Large intestine (tissue), 3 donors: ENCODE measurements around the gene BZW1. TPM values are rescaled to one million over a fixed set of nuclear protein-coding genes. Genes with fewer than 3 reads are reported as not detected.
"Not testable (repeated sequence)": the region's sequence is repeated elsewhere in the genome, so short reads cannot be mapped to it uniquely, and the experiment has no call there.

Experiments
- DNase-seq, 2 donors: peaks; one replicate each; pipeline versions ENCODE4 v3.0.0 to v3.0.0-alpha.2; 2013
- H3K27ac ChIP-seq: one replicate; pipeline ENCODE4 v1.5.1; 2013; ENCODE audit warnings: low read length
- H3K27me3 ChIP-seq: 2 replicates; pipeline ENCODE4 v1.6.1; 2013; ENCODE audit warnings: low read length; ENCODE audit not compliant: control insufficient read depth, insufficient read depth
- H3K36me3 ChIP-seq: 2 replicates; pipeline ENCODE4 v1.6.1; 2013; ENCODE audit warnings: low read length; ENCODE audit not compliant: control insufficient read depth, insufficient read depth
- H3K4me1 ChIP-seq: one replicate; pipeline ENCODE4 v1.6.1; 2013; ENCODE audit warnings: low read length; ENCODE audit not compliant: control insufficient read depth, insufficient read depth
- H3K4me3 ChIP-seq: one replicate; pipeline ENCODE4 v1.5.1; 2013; ENCODE audit warnings: low read length
- H3K9me3 ChIP-seq: one replicate; pipeline ENCODE4 v1.6.1; 2013; ENCODE audit warnings: mild to moderate bottlenecking, low read depth, low read length, moderate library complexity; ENCODE audit not compliant: control insufficient read depth
- WGBS: methylation state at CpG from one replicate; pipeline ENCODE4 v1.1.5; 2013; ENCODE audit warnings: low lambda C conversion rate; ENCODE audit not compliant: insufficient coverage; 5-methylcytosine and 5-hydroxymethylcytosine counted together
- polyA plus RNA-seq: library from polyadenylated mRNA; unstranded; fragments of 120-200 nt; gene quantifications from one replicate; pipeline ENCODE4 v1.2.1, GENCODE V29; 2013

Gene BZW1
- polyA plus RNA-seq, 1 donor: 158 TPM

DNA sequence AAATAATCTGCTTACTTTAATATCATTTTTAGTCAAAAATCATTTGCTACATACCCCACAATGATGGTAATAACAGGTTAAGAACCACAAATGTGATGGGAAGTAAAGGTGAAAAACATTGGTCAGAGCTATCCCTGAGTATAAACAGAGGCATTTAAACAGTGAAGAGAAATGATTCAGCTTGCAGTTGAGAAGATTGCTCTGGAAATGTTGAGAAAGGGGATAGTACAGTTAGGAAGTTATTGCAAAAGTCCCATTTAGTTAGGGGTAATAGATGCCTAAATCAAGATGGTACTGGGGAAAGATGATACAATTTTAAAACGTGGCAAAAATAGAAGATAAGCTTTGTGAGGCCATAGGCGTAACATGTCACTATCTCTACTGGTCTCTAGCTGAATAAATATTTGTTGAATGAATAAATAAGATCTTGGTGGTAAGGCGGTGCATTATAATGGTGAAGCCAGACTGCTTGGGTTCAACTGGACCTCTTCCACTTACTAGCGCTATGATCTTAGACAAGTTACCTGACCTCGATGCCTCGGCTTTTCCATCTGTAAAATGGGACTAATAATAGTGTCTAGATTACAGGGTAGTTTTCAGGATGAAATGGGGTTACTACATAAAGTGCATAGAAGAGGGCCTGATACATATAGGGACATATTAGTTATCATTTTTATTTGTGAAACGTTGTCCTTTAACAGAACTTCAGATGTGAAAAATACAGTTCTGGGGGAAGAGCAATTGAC, 2.0 kb upstream of the BZW1 start:
- Histone ChIP-seq H3K9me3 (no peaks in the 10 kb centered on the region), H3K36me3 (peaks cover 7% of the 10 kb centered on the region), H3K4me1 (peaks cover 7% of the 10 kb centered on the region), H3K27me3 (no peaks in the 10 kb centered on the region), H3K4me3 (no peak overlapping the region), H3K27ac (no peak overlapping the region)
- 72% methylated on average over 3 of the region's 7 CpGs for WGBS
- DNase-seq: no peak

DNA sequence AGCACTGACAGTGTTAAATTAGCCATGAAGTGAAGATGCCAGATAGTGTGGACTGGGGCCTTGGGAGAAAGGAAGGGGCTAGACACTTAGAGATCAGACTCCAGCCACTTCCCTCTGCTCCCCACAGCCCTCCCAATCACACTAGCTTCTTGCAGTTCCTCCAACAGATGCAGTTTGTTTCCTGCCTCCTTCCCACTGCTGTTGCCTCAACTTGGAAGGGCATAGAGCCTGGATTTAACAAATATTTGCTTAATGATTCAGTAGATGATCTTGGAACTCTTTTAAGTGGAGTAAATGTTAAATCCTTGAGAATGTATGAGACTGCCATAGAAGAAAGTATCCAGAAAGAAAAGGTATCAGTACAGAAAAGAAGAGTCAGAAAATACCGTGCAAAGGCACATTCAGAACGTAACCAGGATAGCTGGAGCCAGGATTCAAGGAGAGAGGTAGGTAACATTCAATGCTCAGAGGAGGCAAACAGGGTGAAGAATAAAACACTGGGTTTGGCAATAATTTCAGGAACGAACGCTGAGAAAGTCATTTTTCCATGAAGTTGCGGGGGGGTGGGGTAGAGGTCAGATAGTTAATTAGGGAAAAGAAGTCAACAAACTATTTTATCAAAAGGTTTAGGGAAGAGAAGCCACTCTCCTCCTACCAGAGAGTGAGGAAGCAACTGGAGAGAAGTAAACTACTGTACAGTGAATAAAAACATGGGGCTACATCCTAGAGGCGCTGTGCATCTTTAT, 1.3 kb upstream of the BZW1 start:
- WGBS: 20% methylated on average over 3 of the region's 6 CpGs
- Histone ChIP-seq H3K27me3 (no peaks in the 10 kb centered on the region), H3K4me3 (peak overlapping the region; percentile 64), H3K27ac (peak overlapping the region; percentile 98), H3K4me1 (peaks cover 7% of the 10 kb centered on the region), H3K9me3 (no peaks in the 10 kb centered on the region), H3K36me3 (peaks cover 14% of the 10 kb centered on the region)
- peak in 1 of 2 donors; percentile 19 for DNase-seq

DNA sequence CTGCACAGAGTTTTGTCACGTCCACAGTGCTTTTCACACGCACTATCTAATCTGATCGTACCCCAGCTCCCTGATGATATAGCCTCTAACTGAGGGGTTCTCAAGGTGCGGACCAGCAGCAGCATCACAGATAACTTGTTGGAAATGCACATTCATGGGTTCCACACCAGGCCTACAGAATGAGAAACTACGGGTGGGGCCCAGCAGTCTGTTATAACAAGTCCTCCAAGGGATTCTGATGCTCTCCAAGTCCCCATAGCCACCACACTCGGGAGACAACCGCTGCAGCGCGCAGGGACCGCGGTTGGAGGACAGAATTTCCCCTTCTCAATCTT, 745 bp upstream of the BZW1 start:
- H3K36me3 ChIP-seq: peaks cover 19% of the 10 kb centered on the region
- DNase-seq: no peak
- peak overlapping the region; percentile 98 for H3K27ac ChIP-seq
- H3K4me1 ChIP-seq: peaks cover 7% of the 10 kb centered on the region
- no CpG with 5 or more reads among the region's 11 CpGs for WGBS
- H3K9me3 ChIP-seq: no peaks in the 10 kb centered on the region
- no peaks in the 10 kb centered on the region for H3K27me3 ChIP-seq
- H3K4me3 ChIP-seq: peak overlapping the region; percentile 64

DNA sequence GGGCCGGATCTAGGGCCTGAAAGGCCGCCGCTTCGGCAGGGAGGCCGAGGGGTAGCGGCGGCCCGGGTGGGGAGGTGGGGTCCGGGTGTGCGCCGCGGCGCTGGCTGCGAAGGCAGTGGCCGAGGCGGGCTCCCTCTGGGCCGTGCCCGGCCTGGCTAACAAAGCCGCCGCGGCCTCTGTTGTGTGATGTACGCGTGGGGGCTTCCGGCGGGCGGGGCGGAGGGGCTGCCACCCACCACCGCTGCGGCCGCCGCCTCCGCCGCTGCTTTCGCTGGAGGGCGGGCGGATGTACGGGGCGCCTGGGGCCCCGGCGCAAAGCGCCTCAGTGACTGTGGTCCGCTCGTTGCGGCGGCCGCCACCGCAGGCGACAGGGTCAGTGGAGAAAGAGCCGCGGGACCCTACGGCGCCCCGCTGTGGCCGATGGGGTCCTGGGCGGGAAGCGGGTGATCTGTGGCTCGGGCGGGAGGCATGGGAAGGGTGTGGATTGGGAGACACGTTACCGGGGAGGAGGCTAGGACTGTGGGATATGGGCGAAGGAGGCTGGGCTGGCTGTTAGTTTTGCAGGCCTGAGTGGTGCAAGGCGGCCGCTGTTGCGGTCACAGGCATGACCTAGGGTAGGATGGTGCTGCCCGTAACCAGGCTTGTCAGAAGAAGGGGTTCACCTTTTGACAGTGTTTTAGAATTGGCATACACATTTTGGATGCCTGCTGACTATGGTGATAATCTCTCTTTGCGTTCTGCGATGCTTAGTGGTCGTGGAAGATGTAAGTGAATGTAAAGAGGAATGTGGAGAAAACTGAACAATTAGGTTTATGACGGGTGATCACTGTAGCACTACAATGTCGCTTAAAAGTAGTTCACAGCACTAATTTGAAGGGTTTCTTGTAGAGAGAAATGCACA, 662 bp downstream of the BZW1 start:
- H3K27ac ChIP-seq: peak overlapping the region; percentile 98
- H3K4me1 ChIP-seq: peaks cover 7% of the 10 kb centered on the region
- peaks cover 33% of the 10 kb centered on the region for H3K36me3 ChIP-seq
- peak overlapping the region; percentile 64 for H3K4me3 ChIP-seq
- no CpG with 5 or more reads among the region's 70 CpGs for WGBS
- DNase-seq: peak; percentile 71 to 84
- H3K27me3 ChIP-seq: no peaks in the 10 kb centered on the region
- H3K9me3 ChIP-seq: no peaks in the 10 kb centered on the region

DNA sequence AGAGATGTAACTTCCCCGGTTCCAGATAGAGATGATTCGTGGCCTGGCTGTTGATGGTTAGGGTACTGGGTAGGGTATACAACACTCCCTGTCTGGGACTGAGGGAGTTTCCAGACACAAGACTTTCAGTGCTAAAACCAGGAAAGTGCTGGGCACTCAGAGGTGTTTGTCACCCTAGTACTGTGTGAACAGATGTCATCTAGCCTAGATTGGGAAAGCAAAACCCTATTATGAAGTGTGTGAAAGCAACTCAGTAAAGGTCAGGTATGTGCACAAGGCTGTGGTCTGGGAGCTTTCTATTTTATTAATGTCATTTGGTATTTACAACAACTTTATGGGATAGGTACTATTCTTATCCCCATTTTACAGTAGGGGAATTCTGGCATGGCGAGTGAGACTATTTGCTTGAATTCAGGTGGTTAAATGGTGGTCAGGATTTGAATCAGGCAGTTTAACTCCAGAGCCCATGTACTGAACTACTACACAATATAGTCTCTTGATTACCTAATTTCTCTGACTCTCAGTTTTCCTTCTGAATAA, 2.6 kb downstream of the BZW1 start:
- no peak overlapping the region for H3K27ac ChIP-seq

DNA sequence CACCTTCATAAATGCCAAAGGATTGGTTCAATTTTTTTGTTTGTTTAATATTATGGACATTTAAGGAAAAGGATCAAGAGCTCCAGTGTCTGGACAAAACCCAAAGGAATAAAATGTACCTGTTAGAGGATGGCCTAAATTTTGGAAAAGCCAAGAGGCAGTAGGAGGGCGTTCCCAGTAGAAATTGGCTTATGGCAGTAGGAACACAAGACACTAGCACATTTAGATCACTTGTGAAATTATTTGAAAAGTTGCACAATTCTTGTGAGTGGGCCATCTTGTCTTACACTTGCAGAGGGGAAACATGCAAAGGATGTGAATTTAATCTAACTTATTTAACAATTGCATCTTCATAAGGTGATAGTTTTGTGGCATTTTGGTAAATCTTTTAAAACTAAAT, 3.2 kb downstream of the BZW1 start:
- Histone ChIP-seq H3K9me3 (no peaks in the 10 kb centered on the region), H3K27me3 (no peaks in the 10 kb centered on the region), H3K4me1 (peaks cover 7% of the 10 kb centered on the region), H3K4me3 (no peak overlapping the region), H3K27ac (no peak overlapping the region), H3K36me3 (peaks cover 56% of the 10 kb centered on the region)
- WGBS: no CpG with 5 or more reads among the region's 1 CpG
- DNase-seq: no peak

More for the DNA sequence above, 2.6 kb downstream of the BZW1 start:
- no CpG with 5 or more reads among the region's 3 CpGs for WGBS
- no peaks in the 10 kb centered on the region for H3K27me3 ChIP-seq
- DNase-seq: no peak
- H3K9me3 ChIP-seq: no peaks in the 10 kb centered on the region
- peaks cover 50% of the 10 kb centered on the region for H3K36me3 ChIP-seq
- H3K4me1 ChIP-seq: peaks cover 7% of the 10 kb centered on the region
- H3K4me3 ChIP-seq: no peak overlapping the region

DNA sequence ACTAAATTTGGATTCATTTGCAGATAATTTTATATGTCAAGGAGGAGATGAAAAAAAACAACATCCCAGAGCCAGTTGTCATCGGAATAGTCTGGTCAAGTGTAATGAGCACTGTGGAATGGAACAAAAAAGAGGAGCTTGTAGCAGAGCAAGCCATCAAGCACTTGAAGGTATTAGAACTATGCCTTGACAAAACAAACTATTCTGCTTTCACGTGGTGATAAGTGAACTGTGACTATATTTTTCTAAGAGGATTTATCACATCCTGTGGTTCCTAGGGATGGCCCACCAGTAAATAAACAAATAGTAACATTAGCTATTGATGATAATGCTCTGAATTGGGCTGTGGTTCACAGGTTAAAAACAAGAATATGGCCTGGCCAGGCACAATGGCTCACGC, 7.0 kb downstream of the BZW1 start:
- H3K27me3 ChIP-seq, H3K4me3 ChIP-seq, H3K4me1 ChIP-seq, DNase-seq, H3K27ac ChIP-seq, H3K9me3 ChIP-seq: not testable (repeated sequence)
- peaks cover 73% of the 10 kb centered on the region for H3K36me3 ChIP-seq
- WGBS: no CpG with 5 or more reads among the region's 3 CpGs

DNA sequence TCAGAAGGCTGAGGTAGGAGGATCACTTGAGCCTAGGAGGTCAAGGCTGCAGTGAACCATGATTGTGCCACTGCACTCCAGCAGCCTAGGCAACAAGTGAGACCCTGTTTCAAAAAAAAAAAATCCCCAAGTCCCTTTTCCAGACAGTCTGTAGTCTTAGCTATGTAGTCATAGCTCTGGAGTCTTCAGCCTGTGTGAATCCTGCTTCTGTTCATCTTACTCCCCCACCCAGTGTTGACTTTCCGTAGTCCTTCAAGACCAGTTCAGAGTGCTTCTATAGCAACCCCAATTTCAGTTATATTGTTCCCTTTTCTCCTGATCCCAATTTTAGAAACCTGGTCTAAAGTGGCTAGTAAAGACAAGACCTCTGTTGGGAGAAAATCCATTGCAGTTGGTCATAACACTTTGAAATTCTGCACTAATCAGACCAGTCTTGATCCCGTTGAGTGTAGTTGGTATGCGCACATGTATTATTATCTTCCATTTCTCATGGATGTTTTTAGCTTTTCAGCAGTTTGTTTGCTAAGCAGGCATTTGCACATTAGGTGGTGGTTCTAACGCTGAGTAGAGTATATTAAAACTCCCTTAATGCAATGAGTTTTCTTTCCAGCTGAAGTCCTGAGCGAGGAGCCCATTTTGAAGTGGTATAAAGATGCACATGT, 9.0 kb downstream of the BZW1 start:
- Histone ChIP-seq H3K4me3 (no peak overlapping the region), H3K27me3 (no peaks in the 10 kb centered on the region), H3K4me1 (no peaks in the 10 kb centered on the region), H3K27ac (no peak overlapping the region), H3K36me3 (peaks cover 59% of the 10 kb centered on the region), H3K9me3 (no peaks in the 10 kb centered on the region)
- WGBS: no CpG with 5 or more reads among the region's 5 CpGs
- no peak for DNase-seq

DNA sequence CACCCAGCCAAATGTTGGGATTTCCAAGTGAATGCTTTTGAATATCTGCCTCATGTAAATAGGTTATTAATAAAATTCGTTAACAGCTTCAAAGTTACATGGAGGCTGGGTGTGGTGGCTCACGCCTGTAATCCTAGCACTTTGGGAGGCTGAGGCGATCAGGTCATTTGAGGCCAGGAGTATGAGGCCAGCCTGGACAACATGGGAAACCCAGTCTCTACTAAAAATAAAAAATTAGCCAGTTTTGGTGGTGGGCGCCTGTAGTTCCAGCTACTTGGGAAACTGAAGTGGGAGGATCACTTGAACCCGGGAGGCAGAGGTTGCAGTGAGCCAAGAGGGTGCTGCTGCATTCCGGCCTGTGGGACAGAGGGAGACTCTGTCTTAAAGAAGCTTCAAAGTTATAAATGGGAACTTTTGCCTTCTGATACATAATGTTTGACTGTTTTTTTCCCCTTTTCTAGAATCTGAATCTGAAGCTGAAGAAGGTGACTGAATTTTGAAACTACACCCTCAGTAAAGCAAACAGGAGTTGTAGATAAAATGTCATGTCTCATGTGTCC, 10.1 kb downstream of the BZW1 start:
- Histone ChIP-seq H3K27ac (no peak overlapping the region), H3K36me3 (peaks cover 49% of the 10 kb centered on the region), H3K9me3 (no peaks in the 10 kb centered on the region), H3K4me1 (no peaks in the 10 kb centered on the region), H3K27me3 (no peaks in the 10 kb centered on the region), H3K4me3 (no peak overlapping the region)
- WGBS: 83% methylated on average over 1 of the region's 6 CpGs
- no peak for DNase-seq
